Stomach smooth muscle (tissue), 2 donors: ENCODE data around the gene PBX3.
"Not testable (repeated sequence)": the region's sequence is repeated elsewhere in the genome, so short reads cannot be mapped to it uniquely, and the experiment has no call there.

Source experiments
- H3K27ac ChIP-seq: one replicate; pipeline ENCODE4 v1.7.0; 2013; ENCODE audit warnings: mild to moderate bottlenecking, low read length, inconsistent platforms
- H3K27me3 ChIP-seq, 2 donors: one replicate each; pipeline ENCODE4 v1.7.0; 2013; ENCODE audit warnings: low read length in 2 of 2; ENCODE audit not compliant: insufficient read depth in 2 of 2, control insufficient read depth in 1 of 2
- H3K36me3 ChIP-seq, 2 donors: one replicate each; pipeline ENCODE4 v1.7.0; 2013; ENCODE audit warnings: low read length in 2 of 2; ENCODE audit not compliant: control insufficient read depth in 2 of 2, insufficient read depth in 2 of 2
- H3K4me1 ChIP-seq: one replicate; pipeline ENCODE4 v1.7.0; 2013; ENCODE audit warnings: low read length; ENCODE audit not compliant: control insufficient read depth, insufficient read depth
- H3K4me3 ChIP-seq, 2 donors: one replicate each; pipeline ENCODE4 v1.7.0; 2013; ENCODE audit warnings: low read length in 2 of 2
- H3K9ac ChIP-seq, 2 donors: one replicate each; pipeline ENCODE4 v1.7.0; 2013; ENCODE audit warnings: low read length in 2 of 2, mild to moderate bottlenecking in 1 of 2
- H3K9me3 ChIP-seq, 2 donors: one replicate each; pipeline ENCODE4 v1.7.0; 2013; ENCODE audit warnings: low read length in 2 of 2; ENCODE audit not compliant: control insufficient read depth in 2 of 2
- donor health status: healthy.
- donor health status: Pancreatic carcinoma.

PBX3 gene

GRCh38 chr9:125776789-125777188, 29.6 kb downstream of the PBX3 start:
- H3K36me3 ChIP-seq, H3K4me3 ChIP-seq, H3K9me3 ChIP-seq, H3K27me3 ChIP-seq, H3K9ac ChIP-seq, H3K27ac ChIP-seq, H3K4me1 ChIP-seq: not testable (repeated sequence)

- not testable (repeated sequence) for H3K36me3 ChIP-seq, H3K27ac ChIP-seq, H3K9me3 ChIP-seq, H3K4me3 ChIP-seq, H3K9ac ChIP-seq, H3K27me3 ChIP-seq, H3K4me1 ChIP-seq
Measured at GRCh38 chr9:125778538-125779219, 31.5 kb downstream of the PBX3 start.

- not testable (repeated sequence) for H3K4me3 ChIP-seq, H3K27ac ChIP-seq, H3K9me3 ChIP-seq, H3K4me1 ChIP-seq, H3K27me3 ChIP-seq, H3K36me3 ChIP-seq, H3K9ac ChIP-seq
Measured at GRCh38 chr9:125779220-125779565, 32.0 kb downstream of the PBX3 start.

- Histone ChIP-seq H3K27me3 (no peaks in the 10 kb centered on the region), H3K27ac (no peak overlapping the region), H3K9me3 (no peaks in the 10 kb centered on the region), H3K9ac (no peak overlapping the region), H3K4me3 (no peak overlapping the region), H3K36me3 (peaks cover 0 to 2% of the 10 kb centered on the region in 2 donors), H3K4me1 (peaks cover 12% of the 10 kb centered on the region)
Measured at GRCh38 chr9:125782718-125783117, 35.5 kb downstream of the PBX3 start.

GRCh38 chr9:125784286-125785049, 37.3 kb downstream of the PBX3 start:
- Histone ChIP-seq H3K27ac (no peak overlapping the region), H3K27me3 (no peaks in the 10 kb centered on the region), H3K9ac (no peak overlapping the region), H3K9me3 (no peaks in the 10 kb centered on the region), H3K36me3 (peaks cover 0 to 3% of the 10 kb centered on the region in 2 donors), H3K4me3 (peak overlapping the region; percentile 18 to 22), H3K4me1 (peaks cover 12% of the 10 kb centered on the region)

- H3K36me3 ChIP-seq = peaks cover 0 to 4% of the 10 kb centered on the region in 2 donors
- no peaks in the 10 kb centered on the region for H3K9me3 ChIP-seq
- H3K27ac ChIP-seq = no peak overlapping the region
- H3K4me1 ChIP-seq = peaks cover 12% of the 10 kb centered on the region
- no peak overlapping the region for H3K9ac ChIP-seq
- no peak overlapping the region for H3K4me3 ChIP-seq
- H3K27me3 ChIP-seq = no peaks in the 10 kb centered on the region
Measured at GRCh38 chr9:125785248-125785751, 38.1 kb downstream of the PBX3 start.

- Histone ChIP-seq H3K27me3 (no peaks in the 10 kb centered on the region), H3K27ac (no peak overlapping the region), H3K9ac (no peak overlapping the region)
Measured at GRCh38 chr9:125787715-125788114, 40.5 kb downstream of the PBX3 start.

GRCh38 chr9:125789196-125789595, 42.0 kb downstream of the PBX3 start:
- H3K4me3 ChIP-seq = no peak overlapping the region
- peaks cover 10% of the 10 kb centered on the region for H3K4me1 ChIP-seq
- H3K9me3 ChIP-seq = no peaks in the 10 kb centered on the region
- H3K36me3 ChIP-seq = peaks cover 0 to 4% of the 10 kb centered on the region in 2 donors
- H3K27me3 ChIP-seq = no peaks in the 10 kb centered on the region
- H3K27ac ChIP-seq = no peak overlapping the region
- no peak overlapping the region for H3K9ac ChIP-seq

More at GRCh38 chr9:125787715-125788114, 40.5 kb downstream of the PBX3 start:
- Histone ChIP-seq H3K4me1 (peaks cover 12% of the 10 kb centered on the region), H3K36me3 (peaks cover 0 to 4% of the 10 kb centered on the region in 2 donors), H3K4me3 (no peak overlapping the region), H3K9me3 (no peaks in the 10 kb centered on the region)

GRCh38 chr9:125794708-125795107, 47.5 kb downstream of the PBX3 start:
- Histone ChIP-seq H3K27me3 (no peaks in the 10 kb centered on the region), H3K9ac (no peak overlapping the region), H3K4me1 (no peaks in the 10 kb centered on the region), H3K36me3 (no peaks in the 10 kb centered on the region), H3K9me3 (no peaks in the 10 kb centered on the region), H3K4me3 (no peak overlapping the region), H3K27ac (no peak overlapping the region)

- no peak overlapping the region for H3K27ac ChIP-seq
- H3K4me3 ChIP-seq = no peak overlapping the region
- no peak overlapping the region for H3K9ac ChIP-seq
- no peaks in the 10 kb centered on the region for H3K36me3 ChIP-seq
- no peaks in the 10 kb centered on the region for H3K9me3 ChIP-seq
- no peaks in the 10 kb centered on the region for H3K4me1 ChIP-seq
- no peaks in the 10 kb centered on the region for H3K27me3 ChIP-seq
Measured at GRCh38 chr9:125795970-125796596, 48.9 kb downstream of the PBX3 start.
